Measurements from ENCODE around the gene IKZF1.

The IKZF1 gene

GRCh38 chr7:50364645-50365044 is 60.1 kb downstream of the IKZF1 start:
- H3K4me3 ChIP-seq (ENCODE audit: low read depth, low read length), result no peak overlapping the region
- TF ChIP-seq POLR2A (IDR thresholded peaks at IDR 0.05; ENCODE audit: extremely low read depth, insufficient read length) (peak; percentile 0), MYC (IDR thresholded peaks at IDR 0.05; ENCODE audit: low read depth, low read length) (no peak)
- DNase-seq (ENCODE audit: low read depth), result no peak

- no peak for DNase-seq (ENCODE audit: low read depth)
- H3K4me3 ChIP-seq (ENCODE audit: low read depth, low read length), result no peak overlapping the region
- TF ChIP-seq CTCF (IDR thresholded peaks at IDR 0.05; ENCODE audit: low read depth, low read length) (no peak), MAX (IDR thresholded peaks at IDR 0.05; ENCODE audit: low read depth, low read length) (no peak), MYC (IDR thresholded peaks at IDR 0.05; ENCODE audit: low read depth, low read length) (no peak), POLR2A (IDR thresholded peaks at IDR 0.05; ENCODE audit: extremely low read depth, insufficient read length) (no peak)
Observed at GRCh38 chr7:50366311-50366710, 61.8 kb downstream of the IKZF1 start.

- TF ChIP-seq MYC (IDR thresholded peaks at IDR 0.05; ENCODE audit: low read depth, low read length), result no peak
- TF ChIP-seq CTCF (IDR thresholded peaks at IDR 0.05; ENCODE audit: low read depth, low read length), result no peak
- no peak for TF ChIP-seq POLR2A (IDR thresholded peaks at IDR 0.05; ENCODE audit: extremely low read depth, insufficient read length)
- TF ChIP-seq MAX (IDR thresholded peaks at IDR 0.05; ENCODE audit: low read depth, low read length), result no peak
- H3K4me3 ChIP-seq (ENCODE audit: low read depth, low read length), result no peak overlapping the region
- no peak for DNase-seq (ENCODE audit: low read depth)
Observed at GRCh38 chr7:50367100-50367499, 62.6 kb downstream of the IKZF1 start.

- no peak for DNase-seq (ENCODE audit: low read depth)
- no peak overlapping the region for H3K4me3 ChIP-seq (ENCODE audit: low read depth, low read length)
- TF ChIP-seq CTCF (IDR thresholded peaks at IDR 0.05; ENCODE audit: low read depth, low read length), result no peak
- no peak for TF ChIP-seq POLR2A (IDR thresholded peaks at IDR 0.05; ENCODE audit: extremely low read depth, insufficient read length)
- TF ChIP-seq MYC (IDR thresholded peaks at IDR 0.05; ENCODE audit: low read depth, low read length), result no peak
- TF ChIP-seq MAX (IDR thresholded peaks at IDR 0.05; ENCODE audit: low read depth, low read length), result no peak
Observed at GRCh38 chr7:50367570-50367969, 63.1 kb downstream of the IKZF1 start.

GRCh38 chr7:50368366-50368765 is 63.9 kb downstream of the IKZF1 start:
- DNase-seq (ENCODE audit: low read depth), result no peak
- TF ChIP-seq MYC (IDR thresholded peaks at IDR 0.05; ENCODE audit: low read depth, low read length) (no peak), CTCF (IDR thresholded peaks at IDR 0.05; ENCODE audit: low read depth, low read length) (no peak), MAX (IDR thresholded peaks at IDR 0.05; ENCODE audit: low read depth, low read length) (no peak), POLR2A (IDR thresholded peaks at IDR 0.05; ENCODE audit: extremely low read depth, insufficient read length) (no peak)

GRCh38 chr7:50369143-50370026 is 64.9 kb downstream of the IKZF1 start:
- H3K4me3 ChIP-seq (ENCODE audit: low read depth, low read length), result no peak overlapping the region
- no peak for TF ChIP-seq POLR2A (IDR thresholded peaks at IDR 0.05; ENCODE audit: extremely low read depth, insufficient read length)
- peak; percentile 26; the same call in 1 of the 2 replicates for TF ChIP-seq MAX (IDR thresholded peaks at IDR 0.05; ENCODE audit: low read depth, low read length)
- TF ChIP-seq CTCF (IDR thresholded peaks at IDR 0.05; ENCODE audit: low read depth, low read length), result peak; percentile 97
- peak; percentile 90 for DNase-seq (ENCODE audit: low read depth)

More at GRCh38 chr7:50368366-50368765, 63.9 kb downstream of the IKZF1 start:
- H3K4me3 ChIP-seq (ENCODE audit: low read depth, low read length), result no peak overlapping the region
